Measurements from ENCODE around the gene CELA1. TPM values are rescaled to one million over a fixed set of nuclear protein-coding genes. Genes with fewer than 3 reads are reported as not detected.

Gene CELA1
- total and polyA plus RNA-seq, 2 of the 13 experiments (the other 11 are each of a cell fraction or from before 2014, with no cell fraction given), result not detected

DNA sequence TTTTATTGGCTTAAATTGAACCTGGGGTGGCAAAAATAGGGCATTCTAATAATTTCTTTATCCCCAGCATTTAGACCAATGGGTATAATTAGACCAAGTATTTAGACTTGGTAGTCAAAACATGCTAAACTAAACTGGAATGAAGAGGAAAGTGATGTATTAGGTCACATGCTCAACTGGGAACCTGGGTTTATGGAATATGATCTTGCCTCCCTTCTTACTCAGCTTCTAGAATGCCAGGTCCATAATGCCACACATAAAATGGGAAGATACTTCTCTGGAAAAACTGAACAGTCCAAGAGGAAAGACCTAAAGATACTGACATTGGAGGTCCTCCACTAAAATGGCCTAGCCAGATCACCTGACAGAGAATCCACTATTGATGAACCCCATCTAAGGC is 16.3 kb downstream of the CELA1 start:
- FAIRE-seq (no peak), ATAC-seq (no peak), DNase-seq (ENCODE audit: low spot score) (no peak)
- no peak for TF ChIP-seq ZNF563 (CRISPR knock-in tag; IDR thresholded peaks at IDR 0.05)
- TF ChIP-seq, protein P1, sequence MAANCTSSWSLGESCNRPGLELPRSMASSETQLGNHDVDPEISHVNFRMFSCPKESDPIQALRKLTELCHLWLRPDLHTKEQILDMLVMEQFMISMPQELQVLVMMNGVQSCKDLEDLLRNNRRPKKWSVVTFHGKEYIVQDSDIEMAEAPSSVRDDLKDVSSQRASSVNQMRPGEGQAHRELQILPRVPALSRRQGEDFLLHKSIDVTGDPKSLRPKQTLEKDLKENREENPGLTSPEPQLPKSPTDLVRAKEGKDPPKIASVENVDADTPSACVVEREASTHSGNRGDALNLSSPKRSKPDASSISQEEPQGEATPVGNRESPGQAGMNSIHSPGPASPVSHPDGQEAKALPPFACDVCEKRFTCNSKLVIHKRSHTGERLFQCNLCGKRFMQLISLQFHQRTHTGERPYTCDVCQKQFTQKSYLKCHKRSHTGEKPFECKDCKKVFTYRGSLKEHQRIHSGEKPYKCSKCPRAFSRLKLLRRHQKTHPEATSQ (CRISPR knock-in tag; IDR thresholded peaks at IDR 0.05; ENCODE audit: borderline replicate concordance), result no peak
- Histone ChIP-seq H3K9me3 (ENCODE audit: low read length) (no peaks in the 10 kb centered on the region), H3K4me1 (ENCODE audit: insufficient read depth, low read length) (peaks cover 11% of the 10 kb centered on the region; the same call in 1 of the 2 replicates), H3K79me2 (ENCODE audit: insufficient read depth, low read length) (no peaks in the 10 kb centered on the region), H2AFZ (ENCODE audit: low read length) (no peak overlapping the region), H3K4me3 (replicated peaks in 1 of 3; ENCODE audit: insufficient read depth in 1 of 3, low read depth in 2 of 3, low read length in 3 of 3) (no peak overlapping the region), H4K20me1 (ENCODE audit: insufficient read depth, low read length) (no peaks in the 10 kb centered on the region), H3K27ac (ENCODE audit: extremely low read length, insufficient read depth, low read length) (no peak overlapping the region), H3K4me2 (ENCODE audit: low read depth, low read length) (no peak overlapping the region), H3K27me3 (ENCODE audit: control insufficient read depth in 1 of 2, insufficient read depth in 2 of 2, low read length in 2 of 2) (no peaks in the 10 kb centered on the region), H3K9ac (ENCODE audit: insufficient read depth, low read depth, low read length) (no peak overlapping the region), H3K36me3 (replicated peaks in 1 of 2; ENCODE audit: control insufficient read depth in 1 of 2, insufficient read depth in 2 of 2, low read length in 2 of 2) (no peaks in the 10 kb centered on the region)
- no TSS peak for BruUV-seq (replicated peaks)
- intact Hi-C loops (cut with micrococcal nuclease; ENCODE audit: unreplicated experiment), result no loop called here
- POLR2A ChIA-PET, result no interaction called here
- CTCF ChIA-PET (ENCODE audit: low intra/inter-chr PET ratio, low total read pairs), result no interaction called here
- in situ Hi-C loops (cut with HindIII; ENCODE audit: extremely low pct_ligation_motif_present, low pct_unique_long_range_greater_than_20kb), result no loop called here

DNA sequence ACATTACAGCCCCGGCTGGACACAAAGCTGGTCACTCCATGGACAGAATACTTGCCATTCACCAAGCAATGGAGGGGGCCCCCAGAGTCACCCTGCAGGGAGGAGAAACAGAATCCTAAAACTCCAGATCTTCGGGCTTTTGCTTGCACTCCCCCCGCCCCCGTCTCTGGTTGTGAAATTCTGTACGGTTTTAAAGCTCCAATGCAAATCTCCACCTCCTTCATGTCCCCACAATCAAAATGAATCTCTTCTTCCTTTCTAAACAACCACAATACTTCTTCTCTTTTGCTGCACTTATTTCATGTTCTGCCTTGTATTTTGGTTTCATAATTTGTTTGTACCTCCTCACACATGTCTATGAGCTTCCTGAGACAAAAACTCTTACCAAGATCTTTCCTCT is 16.7 kb downstream of the CELA1 start:
- CTCF ChIA-PET (ENCODE audit: low intra/inter-chr PET ratio, low total read pairs), result no interaction called here
- Histone ChIP-seq H3K9ac (ENCODE audit: insufficient read depth, low read depth, low read length) (no peak overlapping the region), H3K36me3 (replicated peaks in 1 of 2; ENCODE audit: control insufficient read depth in 1 of 2, insufficient read depth in 2 of 2, low read length in 2 of 2) (no peaks in the 10 kb centered on the region), H3K9me3 (ENCODE audit: low read length) (no peaks in the 10 kb centered on the region), H4K20me1 (ENCODE audit: insufficient read depth, low read length) (no peaks in the 10 kb centered on the region), H3K4me1 (ENCODE audit: insufficient read depth, low read length) (peaks cover 11% of the 10 kb centered on the region; the same call in 1 of the 2 replicates), H3K27ac (ENCODE audit: extremely low read length, insufficient read depth, low read length) (no peak overlapping the region), H3K27me3 (ENCODE audit: control insufficient read depth in 1 of 2, insufficient read depth in 2 of 2, low read length in 2 of 2) (no peaks in the 10 kb centered on the region), H3K79me2 (ENCODE audit: insufficient read depth, low read length) (no peaks in the 10 kb centered on the region), H3K4me2 (ENCODE audit: low read depth, low read length) (no peak overlapping the region), H2AFZ (ENCODE audit: low read length) (no peak overlapping the region), H3K4me3 (replicated peaks in 1 of 3; ENCODE audit: insufficient read depth in 1 of 3, low read depth in 2 of 3, low read length in 3 of 3) (no peak overlapping the region)
- ATAC-seq (no peak), DNase-seq (ENCODE audit: low spot score) (no peak), FAIRE-seq (no peak)
- POLR2A ChIA-PET, result no interaction called here
- 20% methylated on average over 3 of the region's 5 CpGs for WGBS (ENCODE audit: low lambda C conversion rate)
- intact Hi-C loops (cut with micrococcal nuclease; ENCODE audit: unreplicated experiment), result no loop called here
- BruUV-seq (replicated peaks), result no TSS peak
- in situ Hi-C loops (cut with HindIII; ENCODE audit: extremely low pct_ligation_motif_present, low pct_unique_long_range_greater_than_20kb), result no loop called here
- no peak for TF ChIP-seq ZSCAN20 (CRISPR knock-in tag; IDR thresholded peaks at IDR 0.05; ENCODE audit: borderline replicate concordance)
- no peak for TF ChIP-seq IRX3 (CRISPR knock-in tag; IDR thresholded peaks at IDR 0.05; ENCODE audit: borderline replicate concordance, low read depth)
- TF ChIP-seq ZSCAN21 (CRISPR knock-in tag; IDR thresholded peaks at IDR 0.05; ENCODE audit: borderline replicate concordance), result no peak
- TF ChIP-seq, protein P2, sequence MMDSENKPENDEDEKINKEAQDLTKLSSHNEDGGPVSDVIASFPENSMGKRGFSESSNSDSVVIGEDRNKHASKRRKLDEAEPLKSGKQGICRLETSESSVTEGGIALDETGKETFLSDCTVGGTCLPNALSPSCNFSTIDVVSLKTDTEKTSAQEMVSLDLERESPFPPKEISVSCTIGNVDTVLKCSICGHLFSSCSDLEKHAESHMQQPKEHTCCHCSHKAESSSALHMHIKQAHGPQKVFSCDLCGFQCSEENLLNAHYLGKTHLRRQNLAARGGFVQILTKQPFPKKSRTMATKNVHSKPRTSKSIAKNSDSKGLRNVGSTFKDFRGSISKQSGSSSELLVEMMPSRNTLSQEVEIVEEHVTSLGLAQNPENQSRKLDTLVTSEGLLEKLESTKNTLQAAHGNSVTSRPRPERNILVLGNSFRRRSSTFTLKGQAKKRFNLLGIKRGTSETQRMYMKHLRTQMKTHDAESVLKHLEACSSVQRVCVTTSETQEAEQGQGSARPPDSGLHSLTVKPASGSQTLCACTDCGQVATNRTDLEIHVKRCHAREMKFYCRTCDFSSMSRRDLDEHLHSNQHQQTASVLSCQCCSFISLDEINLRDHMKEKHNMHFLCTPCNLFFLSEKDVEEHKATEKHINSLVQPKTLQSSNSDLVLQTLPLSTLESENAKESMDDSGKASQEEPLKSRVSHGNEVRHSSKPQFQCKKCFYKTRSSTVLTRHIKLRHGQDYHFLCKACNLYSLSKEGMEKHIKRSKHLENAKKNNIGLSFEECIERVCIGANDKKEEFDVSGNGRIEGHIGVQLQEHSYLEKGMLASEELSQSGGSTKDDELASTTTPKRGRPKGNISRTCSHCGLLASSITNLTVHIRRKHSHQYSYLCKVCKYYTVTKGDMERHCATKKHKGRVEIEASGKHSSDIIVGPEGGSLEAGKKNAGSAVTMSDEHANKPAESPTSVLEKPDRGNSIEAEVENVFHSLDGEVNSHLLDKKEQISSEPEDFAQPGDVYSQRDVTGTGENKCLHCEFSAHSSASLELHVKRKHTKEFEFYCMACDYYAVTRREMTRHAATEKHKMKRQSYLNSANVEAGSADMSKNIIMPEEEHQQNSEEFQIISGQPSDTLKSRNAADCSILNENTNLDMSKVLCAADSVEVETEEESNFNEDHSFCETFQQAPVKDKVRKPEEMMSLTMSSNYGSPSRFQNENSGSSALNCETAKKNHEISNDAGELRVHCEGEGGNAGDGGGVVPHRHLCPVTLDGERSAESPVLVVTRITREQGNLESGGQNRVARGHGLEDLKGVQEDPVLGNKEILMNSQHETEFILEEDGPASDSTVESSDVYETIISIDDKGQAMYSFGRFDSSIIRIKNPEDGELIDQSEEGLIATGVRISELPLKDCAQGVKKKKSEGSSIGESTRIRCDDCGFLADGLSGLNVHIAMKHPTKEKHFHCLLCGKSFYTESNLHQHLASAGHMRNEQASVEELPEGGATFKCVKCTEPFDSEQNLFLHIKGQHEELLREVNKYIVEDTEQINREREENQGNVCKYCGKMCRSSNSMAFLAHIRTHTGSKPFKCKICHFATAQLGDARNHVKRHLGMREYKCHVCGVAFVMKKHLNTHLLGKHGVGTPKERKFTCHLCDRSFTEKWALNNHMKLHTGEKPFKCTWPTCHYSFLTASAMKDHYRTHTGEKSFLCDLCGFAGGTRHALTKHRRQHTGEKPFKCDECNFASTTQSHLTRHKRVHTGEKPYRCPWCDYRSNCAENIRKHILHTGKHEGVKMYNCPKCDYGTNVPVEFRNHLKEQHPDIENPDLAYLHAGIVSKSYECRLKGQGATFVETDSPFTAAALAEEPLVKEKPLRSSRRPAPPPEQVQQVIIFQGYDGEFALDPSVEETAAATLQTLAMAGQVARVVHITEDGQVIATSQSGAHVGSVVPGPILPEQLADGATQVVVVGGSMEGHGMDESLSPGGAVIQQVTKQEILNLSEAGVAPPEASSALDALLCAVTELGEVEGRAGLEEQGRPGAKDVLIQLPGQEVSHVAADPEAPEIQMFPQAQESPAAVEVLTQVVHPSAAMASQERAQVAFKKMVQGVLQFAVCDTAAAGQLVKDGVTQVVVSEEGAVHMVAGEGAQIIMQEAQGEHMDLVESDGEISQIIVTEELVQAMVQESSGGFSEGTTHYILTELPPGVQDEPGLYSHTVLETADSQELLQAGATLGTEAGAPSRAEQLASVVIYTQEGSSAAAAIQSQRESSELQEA (CRISPR knock-in tag; IDR thresholded peaks at IDR 0.05; ENCODE audit: not compliant biosample characterization), result no peak
- no peak for TF ChIP-seq ZNF570 (CRISPR knock-in tag; IDR thresholded peaks at IDR 0.05; ENCODE audit: borderline replicate concordance)
- TF ChIP-seq FOXP1 (IDR thresholded peaks at IDR 0.05), result no peak
- no peak for TF ChIP-seq FOXP1 (CRISPR knock-in tag; IDR thresholded peaks at IDR 0.05)
- TF ChIP-seq ZNF776 (CRISPR knock-in tag; IDR thresholded peaks at IDR 0.05), result no peak

Data from HepG2 (cell line).